NCI-H446 (cell line): Measurements from ENCODE around the gene STAC.

ENCODE experiments used
- DNase-seq, 2 experiments: peaks; one replicate each; lab custom pipeline; 2025; lab: John Stamatoyannopoulos, UW

The STAC gene, protein sequence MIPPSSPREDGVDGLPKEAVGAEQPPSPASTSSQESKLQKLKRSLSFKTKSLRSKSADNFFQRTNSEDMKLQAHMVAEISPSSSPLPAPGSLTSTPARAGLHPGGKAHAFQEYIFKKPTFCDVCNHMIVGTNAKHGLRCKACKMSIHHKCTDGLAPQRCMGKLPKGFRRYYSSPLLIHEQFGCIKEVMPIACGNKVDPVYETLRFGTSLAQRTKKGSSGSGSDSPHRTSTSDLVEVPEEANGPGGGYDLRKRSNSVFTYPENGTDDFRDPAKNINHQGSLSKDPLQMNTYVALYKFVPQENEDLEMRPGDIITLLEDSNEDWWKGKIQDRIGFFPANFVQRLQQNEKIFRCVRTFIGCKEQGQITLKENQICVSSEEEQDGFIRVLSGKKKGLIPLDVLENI

DNA sequence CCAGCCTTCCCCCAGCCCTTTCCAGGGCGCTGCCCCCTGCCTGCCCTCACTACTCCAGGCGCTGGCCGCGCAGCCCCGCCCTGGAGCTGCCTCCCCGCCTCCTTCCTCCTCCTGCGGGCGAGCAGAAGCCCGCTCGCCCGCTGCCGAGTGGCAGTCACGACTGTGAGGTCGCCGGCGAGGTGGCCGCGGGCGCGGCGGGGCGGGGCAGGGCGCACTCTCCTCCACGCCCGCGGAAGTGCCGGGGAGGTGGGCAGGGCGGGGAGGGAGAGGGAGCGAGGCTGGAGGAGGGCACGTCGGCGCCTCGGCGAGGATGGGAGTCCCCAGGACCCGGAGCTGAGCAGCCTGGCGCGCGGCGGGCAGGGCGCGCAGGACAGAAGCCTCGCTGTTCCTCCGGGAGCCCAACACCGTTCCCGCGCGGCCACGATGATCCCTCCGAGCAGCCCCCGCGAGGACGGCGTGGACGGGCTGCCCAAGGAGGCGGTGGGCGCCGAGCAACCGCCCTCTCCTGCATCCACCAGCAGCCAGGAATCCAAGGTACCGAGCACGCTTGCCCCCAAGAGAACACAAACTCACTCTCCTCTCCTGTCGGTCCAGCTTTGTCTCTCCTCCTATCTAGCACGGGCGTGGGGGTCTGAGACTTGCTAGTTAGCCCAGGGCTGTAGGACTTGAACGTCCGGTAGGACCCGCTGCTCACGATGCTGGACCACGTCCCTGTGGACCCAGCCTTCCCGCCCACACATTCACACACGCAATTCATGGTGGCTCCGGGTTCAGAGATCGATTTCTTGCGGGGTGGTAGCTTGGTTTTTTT is at the start of gene STAC:
Gene STAC (plus strand): TSS at position 284 of the 811 bp plus-strand sequence. CDS start 140 bp downstream, at position 424.
- peak in 1 of 2 experiments; percentile 47 for DNase-seq

DNA sequence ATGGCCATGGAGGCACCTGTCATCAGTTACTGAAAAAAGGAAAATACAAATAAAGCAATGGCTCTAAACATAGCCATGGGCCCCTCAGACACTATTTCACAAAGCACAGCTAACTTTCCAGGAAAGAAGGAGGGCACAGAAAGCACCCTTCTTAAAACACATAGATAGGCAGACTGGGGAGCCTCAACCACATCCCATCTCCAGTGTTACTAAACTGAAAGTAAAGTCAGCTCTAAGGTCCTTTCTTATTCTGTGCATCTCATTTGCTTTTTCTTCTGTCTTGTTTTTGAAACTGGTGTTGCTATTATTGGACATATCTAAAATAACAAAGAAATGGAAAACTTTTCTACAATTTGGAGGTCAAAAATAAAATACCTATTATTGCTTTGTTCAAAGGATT is 48.2 kb upstream of the STAC start:
- DNase-seq, result no peak

DNA sequence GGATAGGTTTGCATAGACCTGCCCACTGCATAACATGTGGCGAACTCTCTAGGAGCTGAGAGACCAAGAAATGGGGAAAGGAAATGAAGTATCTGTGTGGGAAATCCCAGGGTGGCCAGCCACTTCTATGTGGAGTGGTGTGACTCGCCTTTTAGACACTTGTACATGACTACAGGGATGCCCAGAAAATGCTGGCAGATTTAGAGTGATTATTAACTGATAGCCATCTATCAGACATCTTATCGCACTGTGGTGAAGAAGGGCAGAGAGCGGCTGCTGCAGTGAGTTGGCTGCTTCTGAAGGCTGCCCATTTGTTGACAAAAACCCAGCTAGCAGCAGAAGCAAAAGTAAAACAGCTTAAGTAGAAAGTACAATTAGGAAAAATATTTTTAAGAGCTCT is 18.1 kb upstream of the STAC start:
- no peak for DNase-seq

DNA sequence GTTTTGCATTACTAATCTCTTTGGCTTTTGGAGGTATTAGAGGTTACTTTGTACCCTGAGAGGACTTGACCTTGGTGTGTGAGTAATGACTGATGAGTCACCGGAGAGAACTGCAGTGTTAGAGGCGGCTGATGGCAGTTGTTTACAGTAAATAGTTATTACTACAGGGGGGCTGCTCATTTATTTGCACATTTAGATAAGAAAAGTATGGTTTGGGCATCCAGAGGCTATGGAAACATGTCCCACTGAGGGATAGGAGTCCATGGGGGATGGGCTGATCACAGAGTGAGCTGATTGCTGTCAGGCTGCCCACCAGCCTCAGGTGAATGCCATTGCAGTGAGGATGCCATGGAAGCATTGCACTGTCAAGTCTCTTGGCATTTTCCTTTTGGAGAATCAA is 17.3 kb upstream of the STAC start:
- DNase-seq, result no peak

DNA sequence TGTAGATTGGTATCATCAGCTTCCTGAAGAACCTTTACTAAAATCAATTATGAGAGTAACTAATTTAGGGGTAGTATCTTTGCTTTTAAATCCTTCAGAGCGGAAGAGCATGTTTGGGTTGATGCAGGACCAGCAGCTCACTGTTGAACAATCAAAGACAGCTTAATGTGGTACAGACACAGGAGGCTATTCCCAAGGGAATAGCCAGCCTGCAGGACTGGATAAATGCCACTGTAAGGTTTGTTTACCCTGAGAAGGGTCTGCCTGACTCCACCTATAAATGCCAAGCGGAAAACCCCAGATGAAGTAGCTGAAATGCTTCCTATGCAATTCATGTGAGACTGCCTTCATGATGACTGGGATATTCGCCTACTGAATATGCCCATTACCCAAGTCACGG is 16.0 kb upstream of the STAC start:
- DNase-seq, result no peak

DNA sequence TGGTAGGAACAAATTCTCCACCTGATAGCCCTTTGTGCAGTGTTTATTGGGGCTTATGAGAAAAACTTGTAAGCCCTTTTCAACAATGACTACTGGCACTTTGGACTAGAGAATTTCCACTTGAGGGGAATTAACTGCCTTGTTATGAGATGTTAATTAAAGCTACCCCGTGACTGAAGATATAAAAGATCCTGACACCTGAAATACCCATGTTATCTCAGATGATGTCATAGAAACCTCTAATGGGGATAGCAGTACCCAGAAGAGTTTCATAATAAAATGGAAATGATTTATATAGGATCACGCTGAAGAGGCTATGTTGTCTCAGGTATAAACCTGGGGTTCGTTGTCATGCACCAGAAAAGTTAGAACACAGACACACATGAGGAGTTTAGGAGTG is 14.5 kb upstream of the STAC start:
- no peak for DNase-seq

DNA sequence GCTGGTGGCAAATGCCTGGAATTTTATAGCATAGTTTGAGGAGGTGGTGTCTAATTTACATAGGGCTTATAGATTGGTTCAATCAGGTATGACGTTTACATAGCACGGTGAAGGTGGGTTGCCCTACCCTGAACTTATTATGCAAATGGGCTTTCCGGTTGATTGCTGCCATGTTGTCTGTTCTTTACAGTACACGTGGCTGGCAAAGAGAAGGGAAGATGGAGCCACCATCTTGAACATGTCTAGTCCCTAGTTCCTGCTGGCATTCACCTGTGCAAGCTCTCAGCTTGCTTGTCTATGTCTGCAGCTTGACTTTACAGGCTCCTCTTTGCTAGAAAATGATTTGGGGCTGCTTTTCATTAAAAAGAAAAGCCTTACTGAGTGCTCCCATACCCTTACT is 14.0 kb upstream of the STAC start:
- DNase-seq, result no peak

DNA sequence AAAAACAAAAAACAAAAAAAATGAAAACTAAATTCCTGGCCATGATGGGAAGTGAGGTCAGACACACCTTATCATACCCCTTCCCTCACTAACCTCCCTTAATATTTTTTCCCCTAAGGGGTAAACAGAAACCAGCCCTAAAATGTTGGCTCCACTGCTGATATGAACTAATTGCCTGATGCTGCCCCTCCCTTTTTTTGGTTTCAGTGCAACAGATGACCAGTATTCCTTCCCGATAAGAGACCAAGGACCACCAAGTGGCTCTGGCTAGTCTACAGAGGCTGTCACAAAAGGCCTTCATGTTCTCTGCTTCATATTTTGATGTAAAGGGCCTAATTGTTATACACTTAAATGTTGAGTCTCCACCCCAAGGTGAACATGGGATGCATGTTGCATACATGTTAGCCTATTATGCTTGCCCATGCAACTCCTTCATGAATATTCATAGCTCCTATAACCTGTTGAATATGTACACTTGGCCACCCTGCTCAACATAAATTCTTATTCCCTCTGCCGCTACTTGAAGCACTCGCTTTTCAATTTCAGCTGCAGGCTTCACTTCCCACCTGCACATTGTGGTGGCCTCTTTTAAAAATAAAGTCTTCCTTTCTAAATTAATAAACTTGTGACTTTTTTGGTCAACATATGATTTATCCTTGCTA is 12.3 kb upstream of the STAC start:
- no peak for DNase-seq

DNA sequence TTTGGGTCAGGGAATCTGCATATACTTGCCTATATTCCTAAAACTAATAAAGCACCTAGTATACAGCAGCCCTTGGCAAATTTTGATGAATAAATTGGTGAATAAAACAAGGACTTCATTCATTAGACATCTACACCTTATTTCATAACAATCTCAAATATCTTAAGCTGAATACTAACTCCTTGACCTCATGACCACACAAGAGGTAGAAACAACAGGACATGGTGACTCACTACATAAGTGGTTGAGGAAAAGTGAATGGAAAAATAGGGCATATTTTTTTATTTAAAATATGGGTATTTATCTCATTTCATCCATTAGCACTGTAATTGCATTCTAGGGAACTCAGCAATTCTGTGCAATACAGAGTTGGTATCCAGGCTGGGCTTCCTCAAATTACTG is 7.8 kb upstream of the STAC start:
- no peak for DNase-seq

DNA sequence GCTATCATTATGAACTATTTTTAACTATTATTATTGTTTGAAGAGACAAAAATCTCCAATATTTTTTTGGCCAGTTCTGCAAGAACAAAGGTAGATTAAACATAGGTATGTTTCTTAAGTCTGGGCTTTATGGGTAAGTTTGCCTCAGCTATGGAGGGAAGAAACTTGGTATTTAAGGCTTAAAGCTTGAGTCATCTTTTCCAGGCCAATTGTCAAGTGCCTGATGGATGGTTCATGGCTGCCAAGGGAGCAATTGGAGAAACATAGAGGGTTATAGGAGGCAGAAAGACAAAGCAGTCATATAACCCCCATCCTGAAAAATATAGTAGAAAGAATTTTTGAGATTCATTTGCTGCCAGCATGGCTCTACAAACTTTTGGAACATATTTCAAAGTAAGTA is 7.2 kb upstream of the STAC start:
- peak in 1 of 2 experiments; percentile 42 for DNase-seq

DNA sequence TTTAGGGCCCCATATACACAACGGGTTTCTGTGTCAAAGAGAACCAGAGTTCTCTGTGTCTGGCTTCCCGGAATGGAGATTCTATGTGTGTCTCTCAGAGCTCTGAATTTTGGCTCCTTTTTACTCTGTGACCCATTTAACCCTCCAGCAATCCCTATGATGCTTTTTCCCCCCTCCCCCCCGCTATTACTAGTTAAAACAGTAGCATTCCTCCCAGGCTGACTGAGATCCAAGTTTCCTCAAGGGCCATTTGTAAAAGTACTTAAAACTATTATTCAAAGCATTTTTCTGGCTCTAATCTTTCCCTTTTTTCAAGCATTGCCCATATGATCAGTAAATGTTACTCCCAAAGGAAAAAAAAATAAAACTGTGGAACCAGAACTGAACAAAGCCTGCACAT is 6.6 kb upstream of the STAC start:
- DNase-seq, result no peak

DNA sequence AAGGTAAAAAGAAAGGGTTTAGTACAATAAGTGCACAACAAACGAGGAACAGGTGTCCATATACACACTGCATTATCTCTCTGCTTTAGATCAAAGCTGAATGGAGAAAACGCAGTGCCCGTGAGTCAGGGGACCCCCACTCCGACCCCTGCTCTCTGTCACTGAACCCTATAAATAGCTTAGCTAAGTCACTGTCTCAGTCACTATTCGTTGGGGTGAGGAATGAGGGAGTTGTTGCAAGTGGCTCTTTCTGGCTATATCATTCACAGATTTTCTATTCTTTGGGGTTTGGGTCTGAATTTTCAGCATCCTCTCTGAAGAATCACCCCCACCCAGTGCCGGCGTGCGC is 458 bp upstream of the STAC start:
- no peak for DNase-seq

DNA sequence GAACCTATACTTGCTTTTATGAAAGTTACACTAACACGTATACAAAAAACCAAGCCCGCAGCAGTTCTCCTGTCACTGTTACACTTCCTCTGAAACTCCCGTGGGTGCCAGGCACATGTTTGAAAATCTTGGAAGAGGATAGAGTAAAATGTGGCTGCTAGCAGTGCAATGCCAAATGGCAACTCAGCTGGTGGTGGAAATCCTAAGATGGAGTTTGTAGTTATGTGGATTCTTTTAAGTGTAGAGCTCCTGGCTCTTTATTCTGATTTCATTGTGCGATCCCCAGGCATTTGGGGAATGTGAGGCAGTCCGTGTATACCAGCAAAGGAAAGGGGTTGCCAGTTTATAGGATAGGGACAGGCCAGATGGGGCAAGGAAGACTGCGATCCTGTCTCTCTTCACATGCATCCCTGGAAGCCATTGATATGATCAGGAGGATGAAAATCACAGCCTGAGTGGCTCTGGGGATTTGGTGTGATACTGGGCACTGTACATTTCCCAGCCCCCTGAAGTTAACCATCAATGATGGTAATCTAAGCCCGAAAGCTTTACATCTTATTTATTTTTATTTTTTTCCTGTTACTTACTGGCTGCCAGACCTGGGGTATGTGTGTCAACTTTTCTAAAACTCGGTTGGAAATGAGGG is 1.1 kb downstream of the STAC start:
- DNase-seq, result peak in 1 of 2 experiments; percentile 1

DNA sequence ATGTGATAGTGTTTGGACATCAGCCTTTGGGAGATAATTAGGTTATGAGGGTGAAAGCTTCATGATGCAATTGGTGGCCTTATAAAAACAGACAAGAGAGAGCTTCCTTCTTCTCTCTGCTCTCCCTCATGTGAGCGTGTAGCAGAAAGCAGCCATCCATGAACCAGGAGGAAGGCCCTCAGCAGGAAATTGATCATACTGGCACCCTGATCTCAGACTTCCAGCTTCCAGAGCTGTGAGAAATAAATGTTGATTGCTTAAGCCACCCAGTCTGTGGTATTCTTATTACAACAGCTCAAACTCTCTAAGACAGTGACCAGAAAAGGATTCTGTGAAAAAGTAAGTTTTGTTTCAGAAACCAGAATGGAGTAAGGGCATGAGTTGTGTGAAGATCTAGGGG is 13.3 kb downstream of the STAC start:
- DNase-seq, result no peak

DNA sequence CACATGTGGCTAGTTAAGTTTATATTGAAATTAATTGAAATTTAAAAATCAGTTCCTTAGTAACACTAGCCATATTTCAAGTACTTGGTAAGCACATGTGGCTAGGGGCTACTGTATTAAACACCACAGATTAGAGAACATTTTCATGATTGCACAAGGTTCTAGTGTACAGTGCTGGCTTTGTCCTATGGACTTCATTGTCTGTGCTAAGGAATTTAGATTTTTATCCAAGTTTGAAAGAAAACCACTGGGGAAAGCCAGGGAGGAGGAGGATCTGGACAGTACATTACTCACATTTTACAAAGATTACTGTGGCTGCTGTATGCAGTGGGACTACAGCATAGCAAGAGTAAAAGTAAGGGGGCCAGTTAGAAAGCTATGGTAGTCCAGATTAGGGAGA is 13.9 kb downstream of the STAC start:
- DNase-seq, result no peak

DNA sequence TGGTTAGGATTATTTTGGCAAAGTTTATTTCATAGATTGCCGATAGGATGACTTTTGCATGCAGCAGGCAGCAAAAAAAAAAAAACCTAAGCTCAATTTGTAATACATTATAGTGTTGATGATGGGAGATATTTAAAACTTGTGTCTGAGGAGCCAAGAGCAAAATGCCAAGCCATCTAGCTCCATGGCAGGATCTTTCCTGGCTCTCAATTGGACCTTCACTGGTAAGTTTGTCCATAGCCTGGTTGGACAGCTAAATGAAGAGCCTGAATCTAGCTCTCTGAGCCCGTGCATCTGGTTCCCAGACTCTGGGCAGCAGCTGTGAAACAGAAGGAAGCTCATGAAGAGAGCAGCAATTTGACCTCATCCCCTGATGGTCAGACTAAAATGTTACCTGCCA is 17.5 kb downstream of the STAC start:
- DNase-seq, result peak in 1 of 2 experiments; percentile 21

DNA sequence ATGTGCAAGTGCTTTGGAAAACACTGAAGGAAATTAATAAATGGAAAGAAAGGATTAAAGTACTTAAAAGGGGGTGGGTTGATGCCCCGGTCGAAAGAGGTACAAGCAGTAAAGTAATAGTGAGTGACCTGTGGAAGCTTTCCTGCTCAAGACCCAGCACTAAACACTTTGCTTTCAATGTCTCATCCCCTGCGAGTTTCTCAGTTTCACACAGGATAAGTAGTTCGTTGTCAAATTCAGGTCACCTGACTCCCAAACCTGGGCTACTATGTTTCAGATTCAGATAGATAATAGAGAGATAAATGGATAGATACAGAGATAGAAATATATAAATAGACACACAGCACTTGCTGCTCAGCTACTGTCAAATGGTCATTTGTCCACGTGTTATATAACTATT is 19.6 kb downstream of the STAC start:
- no peak for DNase-seq

DNA sequence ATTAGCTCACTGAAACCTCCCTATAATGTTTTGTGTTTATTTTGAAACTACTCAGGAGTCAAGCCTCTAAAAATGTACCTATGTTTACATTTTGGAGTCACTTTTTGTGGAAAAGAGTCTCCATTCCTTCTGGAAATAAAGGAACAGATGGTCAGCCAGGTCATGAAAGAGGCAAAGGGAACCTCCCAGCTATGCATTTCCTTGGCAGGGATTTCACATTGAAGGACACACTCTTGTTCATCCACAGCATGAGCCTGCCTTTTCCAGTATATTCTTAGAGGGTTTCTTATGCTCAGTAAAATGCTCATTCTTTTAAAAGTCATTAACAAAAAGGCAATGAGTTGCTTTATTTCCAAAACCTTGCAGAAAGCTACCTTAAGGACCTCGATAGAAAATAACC is 20.8 kb downstream of the STAC start:
- DNase-seq, result peak in 1 of 2 experiments; percentile 26

DNA sequence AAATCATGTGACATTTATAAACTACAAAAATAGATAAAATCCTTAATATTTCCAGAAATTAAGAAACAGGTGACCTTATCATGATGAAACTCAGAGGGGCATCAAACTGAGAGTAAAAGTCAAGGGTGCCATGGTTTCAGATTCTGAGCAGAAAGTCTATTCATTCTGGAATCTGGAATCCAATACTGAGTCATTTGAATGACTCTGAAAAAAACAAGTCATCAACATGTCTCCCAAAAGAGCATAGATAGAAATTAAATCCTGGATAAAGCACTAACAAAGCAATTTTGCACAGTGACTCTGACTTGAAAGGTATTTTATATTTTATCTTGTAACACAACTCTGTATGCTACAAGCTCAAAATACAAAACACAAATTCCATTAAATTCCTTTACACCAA is 23.4 kb downstream of the STAC start:
- no peak for DNase-seq

DNA sequence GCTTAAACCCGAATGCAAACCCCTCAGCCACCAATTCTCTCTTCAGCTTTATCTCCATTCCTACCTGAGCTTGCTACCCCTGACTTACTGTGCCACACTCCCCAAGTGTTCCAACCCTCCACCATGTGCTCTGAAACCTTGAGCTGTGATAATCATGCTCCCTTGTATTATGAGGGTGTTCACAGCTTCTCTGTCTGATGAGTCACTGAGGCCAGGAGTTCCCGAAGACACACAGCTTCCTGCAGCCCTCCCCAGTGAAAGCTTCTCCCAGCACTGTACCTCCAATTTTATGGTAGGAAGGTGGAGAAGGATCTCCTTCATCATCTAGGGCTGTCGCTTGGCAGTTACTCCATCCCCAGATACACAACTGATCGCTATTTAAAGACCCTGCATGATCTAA is 24.9 kb downstream of the STAC start:
- DNase-seq, result no peak

DNA sequence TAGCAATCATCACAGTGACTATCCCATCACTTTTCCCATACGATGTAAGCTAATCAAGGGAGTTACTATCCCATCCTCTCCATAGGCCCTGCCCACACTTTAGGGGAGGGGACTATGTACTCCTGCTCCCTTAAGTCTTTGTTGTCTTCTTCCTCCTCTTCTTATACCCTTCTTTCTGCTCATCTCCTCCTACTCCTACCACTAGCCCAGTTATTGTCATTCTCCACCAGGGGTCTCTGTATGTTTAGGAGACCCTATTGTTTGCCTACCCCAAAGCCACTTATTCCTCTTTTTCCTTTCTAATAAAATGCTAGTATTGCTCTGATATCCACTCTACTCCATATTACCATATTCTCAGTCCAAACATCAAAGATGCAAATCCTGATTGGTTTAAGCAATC is 27.8 kb downstream of the STAC start:
- DNase-seq, result no peak

DNA sequence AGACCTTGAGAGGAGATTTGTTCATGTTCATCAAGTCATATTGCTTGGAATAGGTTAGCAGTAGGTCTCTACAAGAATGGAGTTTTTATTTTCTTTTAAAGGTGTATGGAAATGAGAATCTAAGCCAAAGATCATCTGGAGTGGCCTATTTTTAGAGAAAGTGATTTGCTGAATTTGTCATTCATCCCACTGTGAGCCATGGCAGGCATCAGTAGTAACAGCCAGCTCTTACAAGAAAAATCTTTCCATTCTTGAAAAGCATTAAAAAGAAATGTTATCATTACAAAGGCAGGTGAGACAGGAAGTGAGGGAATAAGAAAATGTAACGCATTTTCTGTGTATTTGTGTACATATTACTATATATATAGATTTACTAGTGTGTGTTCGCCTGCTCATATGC is 29.6 kb downstream of the STAC start:
- no peak for DNase-seq
